GM13977 (cell line): ENCODE results near the gene GYPA.
"Not testable (repeated sequence)": the region's sequence is repeated elsewhere in the genome, so short reads cannot be mapped to it uniquely, and the experiment has no call there.

Source experiments
- DNase-seq: peaks from one replicate; pipeline ENCODE4 v3.0.0; 2012; ENCODE audit warnings: low spot score
- in situ Hi-C: fragments of 300-500 bp; cut with MboI; formaldehyde crosslinking; loops from one replicate; pipeline ENCODE4 v1.12.0; 2022; ENCODE audit warnings: low sequenced_read_pairs, low pct_unique_long_range_greater_than_20kb, mixed read lengths, inconsistent platforms; ENCODE audit not compliant: unreplicated experiment
- TF ChIP-seq, protein P1 (sequence below): IDR thresholded peaks from 2 replicates; pipeline ENCODE4 v1.5.1; 2012; ENCODE audit warnings: mild to moderate bottlenecking, control low read depth; ENCODE audit not compliant: insufficient read depth; ENCODE audit errors: extremely low read depth, missing control alignments

GYPA gene

DNA sequence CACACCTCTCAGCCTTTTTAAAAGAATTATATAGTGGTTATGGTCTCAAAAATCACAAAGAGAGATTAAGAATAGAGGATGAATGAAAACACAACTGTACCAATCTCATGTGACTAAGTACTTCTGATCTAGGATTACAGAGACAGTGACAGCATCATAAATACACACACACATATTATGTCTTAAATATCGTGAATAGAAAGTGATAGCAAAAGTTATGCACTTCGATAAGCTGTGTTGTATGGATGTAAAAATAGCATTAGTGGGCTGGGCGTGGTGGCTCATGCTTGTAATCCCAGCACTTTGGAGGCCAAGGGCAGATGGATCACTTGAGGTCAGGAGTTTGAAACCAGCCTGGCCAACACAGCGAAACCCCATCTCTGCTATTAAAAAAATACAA, 25.0 kb downstream of the GYPA start:
- DNase-seq, result no peak
- in situ Hi-C loops, result no loop called here
- TF ChIP-seq, protein P1, sequence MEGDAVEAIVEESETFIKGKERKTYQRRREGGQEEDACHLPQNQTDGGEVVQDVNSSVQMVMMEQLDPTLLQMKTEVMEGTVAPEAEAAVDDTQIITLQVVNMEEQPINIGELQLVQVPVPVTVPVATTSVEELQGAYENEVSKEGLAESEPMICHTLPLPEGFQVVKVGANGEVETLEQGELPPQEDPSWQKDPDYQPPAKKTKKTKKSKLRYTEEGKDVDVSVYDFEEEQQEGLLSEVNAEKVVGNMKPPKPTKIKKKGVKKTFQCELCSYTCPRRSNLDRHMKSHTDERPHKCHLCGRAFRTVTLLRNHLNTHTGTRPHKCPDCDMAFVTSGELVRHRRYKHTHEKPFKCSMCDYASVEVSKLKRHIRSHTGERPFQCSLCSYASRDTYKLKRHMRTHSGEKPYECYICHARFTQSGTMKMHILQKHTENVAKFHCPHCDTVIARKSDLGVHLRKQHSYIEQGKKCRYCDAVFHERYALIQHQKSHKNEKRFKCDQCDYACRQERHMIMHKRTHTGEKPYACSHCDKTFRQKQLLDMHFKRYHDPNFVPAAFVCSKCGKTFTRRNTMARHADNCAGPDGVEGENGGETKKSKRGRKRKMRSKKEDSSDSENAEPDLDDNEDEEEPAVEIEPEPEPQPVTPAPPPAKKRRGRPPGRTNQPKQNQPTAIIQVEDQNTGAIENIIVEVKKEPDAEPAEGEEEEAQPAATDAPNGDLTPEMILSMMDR, result no peak

DNA sequence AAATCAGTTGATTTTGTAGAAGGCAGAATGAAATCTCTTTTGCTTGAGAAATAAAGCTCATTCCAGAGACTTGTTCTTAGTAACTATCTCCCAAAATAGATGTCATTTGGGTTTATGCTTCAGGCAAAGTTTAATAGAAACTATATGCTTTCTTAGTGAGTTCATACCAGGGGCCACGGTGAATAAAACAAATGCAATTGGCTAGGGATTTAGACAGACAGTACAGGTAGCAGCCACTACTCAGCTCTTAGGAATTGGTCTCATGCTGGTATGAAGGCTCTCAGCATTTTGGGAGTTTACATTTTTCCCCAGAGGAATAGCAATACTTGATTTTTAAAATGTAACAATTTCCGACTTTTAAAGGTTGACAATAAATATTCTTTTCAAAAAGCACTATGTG, 27.0 kb downstream of the GYPA start:
- in situ Hi-C loops, result no loop called here
- TF ChIP-seq, protein P1, result no peak
- no peak for DNase-seq

DNA sequence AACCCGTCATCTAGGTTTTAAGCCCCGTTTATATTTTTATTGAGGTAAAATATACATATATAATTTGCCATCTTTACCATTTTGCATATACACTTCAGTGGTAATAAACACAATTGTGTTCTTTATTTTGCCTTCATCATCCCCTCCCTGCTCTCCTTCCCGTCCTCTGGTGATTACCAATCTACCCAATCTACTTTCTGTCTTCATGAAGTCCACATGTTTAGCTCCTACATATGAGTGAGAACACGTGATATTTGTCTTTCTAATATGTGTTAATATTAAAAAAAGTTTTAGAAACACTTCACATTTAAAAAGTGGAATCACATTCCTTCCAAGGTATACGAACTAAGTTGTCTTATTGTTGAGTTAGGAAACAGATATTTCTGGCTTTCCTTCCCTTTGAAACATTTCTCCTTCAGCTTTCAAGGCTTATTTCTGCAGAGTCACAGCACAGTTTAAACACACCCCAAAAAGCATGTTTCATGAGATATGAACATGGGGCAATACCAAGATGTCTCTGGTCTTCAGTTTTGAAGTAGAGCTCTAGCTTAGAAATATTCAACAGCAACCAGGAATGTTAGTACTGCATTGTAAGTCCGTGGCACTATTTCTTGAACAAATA, 35.9 kb downstream of the GYPA start:
- DNase-seq, result no peak
- TF ChIP-seq, protein P1, result no peak
- in situ Hi-C loops, result no loop called here

DNA sequence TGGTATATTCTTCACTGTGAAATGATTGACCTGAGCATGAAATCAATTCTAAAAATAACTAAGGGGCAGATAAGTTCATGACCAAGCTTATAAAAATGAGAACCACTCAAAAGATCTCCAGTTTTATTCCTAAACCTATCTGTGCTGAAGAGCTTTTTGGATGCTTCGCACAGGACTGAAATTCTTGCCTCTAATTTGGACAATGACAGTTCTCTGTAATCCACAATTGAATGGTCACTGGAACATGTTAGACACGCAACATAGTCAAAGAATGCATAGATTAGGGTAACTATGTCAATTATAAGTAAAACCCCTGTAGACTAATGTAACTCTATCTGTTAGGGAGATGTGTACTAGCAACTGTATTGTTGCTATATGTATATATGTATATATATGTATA, 42.7 kb downstream of the GYPA start:
- DNase-seq, in situ Hi-C loops: not testable (repeated sequence)

DNA sequence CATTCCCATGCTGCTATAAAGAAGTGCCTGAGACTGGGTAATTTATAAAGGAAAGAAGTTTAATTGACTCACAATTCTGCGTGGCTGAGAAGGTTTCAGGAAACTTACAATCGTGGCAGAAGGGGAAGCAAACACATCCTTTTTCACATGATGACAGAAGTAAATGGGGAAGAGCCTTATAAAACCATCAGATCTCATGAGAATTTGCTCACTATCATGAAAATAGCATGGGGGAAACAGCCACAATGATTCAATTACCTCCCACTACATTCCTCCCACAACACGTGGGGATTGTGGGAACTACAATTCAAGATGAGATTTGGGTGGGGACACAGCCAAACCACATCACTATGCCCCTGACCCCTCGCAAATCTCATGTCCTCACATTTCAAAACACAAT, 46.5 kb downstream of the GYPA start:
- DNase-seq, in situ Hi-C loops: not testable (repeated sequence)

DNA sequence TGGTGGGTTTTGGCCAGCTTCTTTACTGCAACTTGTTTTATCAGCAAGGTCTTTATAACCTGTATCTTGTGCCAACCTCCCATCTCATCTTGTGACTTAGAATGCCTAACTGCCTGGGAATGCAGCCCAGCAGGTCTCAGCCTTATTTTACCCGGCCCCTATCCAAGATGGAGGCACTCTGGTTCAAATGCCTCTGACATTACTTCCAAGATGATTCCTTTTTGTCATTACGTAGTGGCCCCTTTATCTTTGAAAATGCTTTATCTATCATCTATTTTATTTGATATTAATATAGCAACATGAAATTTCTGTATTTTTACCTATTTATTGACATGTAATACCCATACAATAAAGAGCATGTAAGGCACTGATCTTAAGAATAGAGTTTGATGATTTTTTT, 49.3 kb downstream of the GYPA start:
- DNase-seq, in situ Hi-C loops: not testable (repeated sequence)

DNA sequence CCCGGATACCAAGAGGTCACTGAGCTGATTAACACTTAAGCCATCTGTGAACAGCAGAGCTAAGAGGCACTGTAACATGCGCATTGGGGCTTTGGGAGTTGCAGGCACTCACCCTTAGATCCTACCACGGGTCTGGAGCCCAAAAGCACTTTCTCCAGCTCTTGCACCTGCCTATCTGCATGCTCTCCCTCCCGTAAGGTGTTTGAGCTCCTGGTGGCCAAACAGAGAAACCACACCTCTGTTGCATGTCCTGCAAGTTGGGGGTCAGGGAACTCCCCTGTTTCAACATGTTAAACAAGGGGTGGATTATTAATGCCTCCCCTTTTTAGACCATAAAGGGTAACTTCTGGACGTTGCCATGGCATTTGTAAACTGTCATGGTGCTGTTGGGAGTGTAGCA, 49.8 kb downstream of the GYPA start:
- TF ChIP-seq, protein P1, result no peak
- DNase-seq, result no peak
- in situ Hi-C loops, result no loop called here

DNA sequence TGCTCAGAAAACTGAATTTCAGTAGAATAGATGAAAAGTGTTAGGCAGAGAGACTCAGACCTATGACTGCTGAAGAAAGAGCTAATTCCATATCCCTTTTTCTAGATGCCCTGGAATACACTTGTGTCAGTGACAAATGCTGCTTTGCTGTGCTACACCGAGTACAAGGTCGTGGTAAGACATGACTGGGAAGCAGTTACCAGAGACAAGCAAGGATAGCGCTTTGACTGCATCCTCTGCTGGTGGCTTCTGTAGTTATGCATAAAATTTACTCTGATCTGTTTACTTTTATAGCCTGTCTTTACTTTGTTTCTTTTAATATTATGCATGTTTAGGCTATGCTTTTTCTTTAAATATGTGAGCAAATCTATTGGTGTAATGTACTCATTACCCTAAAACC, 58.5 kb downstream of the GYPA start:
- in situ Hi-C loops, DNase-seq: not testable (repeated sequence)

DNA sequence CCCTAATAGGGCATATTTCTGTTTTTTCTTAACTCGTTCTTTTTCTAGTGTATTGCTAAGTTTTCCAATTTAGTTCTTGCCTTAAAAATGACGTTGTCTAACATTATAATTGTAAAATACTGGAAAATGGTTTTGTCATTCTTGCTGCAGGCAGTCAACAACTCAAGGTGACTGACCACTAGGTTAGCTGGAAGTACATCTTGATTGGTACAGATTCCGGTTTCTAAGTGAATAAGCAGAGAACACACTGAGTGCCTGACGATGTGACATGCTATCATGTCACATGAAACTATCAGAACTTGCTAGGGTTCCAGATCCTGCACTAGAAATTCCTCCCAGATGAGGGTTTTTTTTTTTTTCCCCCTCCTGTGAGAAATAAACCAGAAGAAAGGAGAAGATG, 60.4 kb downstream of the GYPA start:
- DNase-seq, in situ Hi-C loops: not testable (repeated sequence)

DNA sequence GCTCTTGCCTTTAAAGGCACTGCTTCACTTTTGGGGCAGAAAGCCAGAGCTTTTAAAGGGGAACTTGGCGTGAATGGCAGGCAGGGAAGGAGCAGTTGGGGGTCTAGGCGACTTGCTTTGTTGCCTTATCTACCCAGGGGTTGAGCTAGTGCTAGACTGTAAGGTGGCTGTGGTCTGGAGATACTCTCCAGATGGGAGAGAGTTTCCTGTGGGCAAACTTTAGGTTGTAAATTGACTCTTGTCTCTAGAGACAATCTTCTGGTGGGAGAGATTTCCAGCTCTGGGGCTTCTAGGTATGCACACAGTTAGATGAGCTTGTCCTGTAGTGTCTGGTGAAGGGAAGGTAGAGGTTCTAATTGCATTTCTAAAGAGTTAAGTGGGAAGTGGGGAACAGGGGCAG, 61.8 kb downstream of the GYPA start:
- DNase-seq, in situ Hi-C loops: not testable (repeated sequence)

DNA sequence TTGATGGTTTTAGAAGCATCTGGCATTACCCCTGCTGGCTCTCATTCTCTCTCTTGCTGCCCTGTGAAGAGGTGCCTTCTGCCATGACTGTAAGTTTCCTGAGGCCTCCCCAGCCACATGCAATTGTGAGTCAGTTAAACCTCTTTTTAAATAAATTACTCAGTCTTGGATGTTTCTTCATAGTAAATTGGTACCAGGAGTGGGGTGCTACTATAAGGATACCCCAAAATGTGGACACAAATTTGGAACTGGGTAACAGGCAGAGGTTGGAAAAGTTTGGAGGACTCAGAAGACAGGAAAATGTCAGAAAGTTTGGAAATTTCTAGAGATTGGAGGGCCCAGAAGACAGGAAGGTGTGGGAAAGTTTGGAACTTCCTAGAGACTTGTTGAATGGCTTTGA, 79.0 kb downstream of the GYPA start:
- in situ Hi-C loops, DNase-seq: not testable (repeated sequence)

DNA sequence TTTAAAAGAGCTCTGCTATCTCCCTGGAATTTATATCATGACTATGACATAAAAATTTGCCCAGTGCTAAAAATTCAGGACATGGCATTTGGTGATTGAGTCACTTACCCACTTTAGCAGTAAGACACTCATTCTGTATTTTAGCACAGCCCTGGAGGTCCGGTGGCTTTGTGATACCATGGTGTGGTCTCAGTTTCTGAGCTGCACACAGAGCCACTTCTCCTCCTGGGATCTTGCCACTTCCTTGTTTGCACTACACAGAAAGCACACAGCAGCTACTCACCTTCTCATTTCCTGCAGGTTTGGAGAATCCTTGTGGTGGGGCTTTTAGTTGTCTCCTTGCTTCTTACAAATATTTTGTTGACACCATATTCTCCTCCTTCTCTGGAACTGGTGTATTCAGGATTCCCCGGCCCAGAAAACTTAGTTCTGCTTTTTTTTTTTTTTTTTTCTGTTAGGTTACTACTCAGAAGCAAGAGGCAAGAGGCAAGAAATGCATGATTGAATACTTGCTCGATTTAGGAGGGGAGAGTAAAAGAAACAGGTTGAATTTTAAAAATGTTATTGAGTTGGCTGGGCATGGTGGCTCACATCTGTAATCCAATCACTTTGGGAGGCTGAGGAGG, 80.2 kb downstream of the GYPA start:
- DNase-seq, in situ Hi-C loops: not testable (repeated sequence)
